Peyer's patch (tissue), 4 donors: ENCODE measurements around the gene PCDHA1.

Experiments used
- POLR2A ChIP-seq, 2 donors: fragments of 450-650 bp; IDR thresholded peaks; one replicate each; pipeline ENCODE4 v1.5.1; 2017; ENCODE audit warnings: antibody characterized with exemption in 2 of 2, mild to moderate bottlenecking in 2 of 2, moderate library complexity in 2 of 2
- TF ChIP-seq, protein P1 (sequence below), 6 experiments: fragments of 450-650 bp in 4 of 6; fragments of 200-600 bp in 2 of 6; sonication (generic) in 1 of 6; IDR thresholded peaks; one replicate each; pipeline ENCODE4 v1.5.1; 2017 to 2019; ENCODE audit warnings: antibody characterized with exemption in 6 of 6, mild to moderate bottlenecking in 3 of 6, moderate library complexity in 1 of 6

DNA sequence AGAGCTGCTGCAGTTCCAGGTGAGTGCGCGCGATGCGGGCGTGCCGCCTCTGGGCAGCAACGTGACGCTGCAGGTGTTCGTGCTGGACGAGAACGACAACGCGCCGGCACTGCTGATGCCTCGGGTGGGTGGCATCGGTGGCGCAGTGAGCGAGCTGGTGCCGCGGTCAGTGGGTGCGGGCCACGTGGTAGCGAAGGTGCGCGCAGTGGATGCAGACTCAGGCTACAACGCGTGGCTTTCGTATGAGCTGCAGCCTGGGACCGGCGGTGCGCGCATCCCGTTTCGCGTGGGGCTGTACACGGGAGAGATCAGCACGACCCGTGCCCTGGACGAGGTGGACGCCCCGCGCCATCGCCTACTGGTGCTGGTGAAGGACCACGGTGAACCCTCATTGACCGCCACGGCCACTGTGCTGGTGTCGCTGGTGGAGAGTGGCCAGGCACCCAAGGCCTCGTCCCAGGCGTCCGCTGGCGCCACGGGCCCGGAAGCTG is 16.9 kb downstream of the PCDHA1 start:
- TF ChIP-seq POLR2A (IDR thresholded peaks at IDR 0.05): no peak
- TF ChIP-seq, protein P1, sequence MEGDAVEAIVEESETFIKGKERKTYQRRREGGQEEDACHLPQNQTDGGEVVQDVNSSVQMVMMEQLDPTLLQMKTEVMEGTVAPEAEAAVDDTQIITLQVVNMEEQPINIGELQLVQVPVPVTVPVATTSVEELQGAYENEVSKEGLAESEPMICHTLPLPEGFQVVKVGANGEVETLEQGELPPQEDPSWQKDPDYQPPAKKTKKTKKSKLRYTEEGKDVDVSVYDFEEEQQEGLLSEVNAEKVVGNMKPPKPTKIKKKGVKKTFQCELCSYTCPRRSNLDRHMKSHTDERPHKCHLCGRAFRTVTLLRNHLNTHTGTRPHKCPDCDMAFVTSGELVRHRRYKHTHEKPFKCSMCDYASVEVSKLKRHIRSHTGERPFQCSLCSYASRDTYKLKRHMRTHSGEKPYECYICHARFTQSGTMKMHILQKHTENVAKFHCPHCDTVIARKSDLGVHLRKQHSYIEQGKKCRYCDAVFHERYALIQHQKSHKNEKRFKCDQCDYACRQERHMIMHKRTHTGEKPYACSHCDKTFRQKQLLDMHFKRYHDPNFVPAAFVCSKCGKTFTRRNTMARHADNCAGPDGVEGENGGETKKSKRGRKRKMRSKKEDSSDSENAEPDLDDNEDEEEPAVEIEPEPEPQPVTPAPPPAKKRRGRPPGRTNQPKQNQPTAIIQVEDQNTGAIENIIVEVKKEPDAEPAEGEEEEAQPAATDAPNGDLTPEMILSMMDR (IDR thresholded peaks at IDR 0.05): no peak
